Measurements from ENCODE around the gene AIFM1.
A peak's percentile ranks its signal among the peaks of the same experiment; 100 is the strongest.
"Not testable (repeated sequence)": the region's sequence is repeated elsewhere in the genome, so short reads cannot be mapped to it uniquely, and the experiment has no call there.

AIFM1 gene

DNA sequence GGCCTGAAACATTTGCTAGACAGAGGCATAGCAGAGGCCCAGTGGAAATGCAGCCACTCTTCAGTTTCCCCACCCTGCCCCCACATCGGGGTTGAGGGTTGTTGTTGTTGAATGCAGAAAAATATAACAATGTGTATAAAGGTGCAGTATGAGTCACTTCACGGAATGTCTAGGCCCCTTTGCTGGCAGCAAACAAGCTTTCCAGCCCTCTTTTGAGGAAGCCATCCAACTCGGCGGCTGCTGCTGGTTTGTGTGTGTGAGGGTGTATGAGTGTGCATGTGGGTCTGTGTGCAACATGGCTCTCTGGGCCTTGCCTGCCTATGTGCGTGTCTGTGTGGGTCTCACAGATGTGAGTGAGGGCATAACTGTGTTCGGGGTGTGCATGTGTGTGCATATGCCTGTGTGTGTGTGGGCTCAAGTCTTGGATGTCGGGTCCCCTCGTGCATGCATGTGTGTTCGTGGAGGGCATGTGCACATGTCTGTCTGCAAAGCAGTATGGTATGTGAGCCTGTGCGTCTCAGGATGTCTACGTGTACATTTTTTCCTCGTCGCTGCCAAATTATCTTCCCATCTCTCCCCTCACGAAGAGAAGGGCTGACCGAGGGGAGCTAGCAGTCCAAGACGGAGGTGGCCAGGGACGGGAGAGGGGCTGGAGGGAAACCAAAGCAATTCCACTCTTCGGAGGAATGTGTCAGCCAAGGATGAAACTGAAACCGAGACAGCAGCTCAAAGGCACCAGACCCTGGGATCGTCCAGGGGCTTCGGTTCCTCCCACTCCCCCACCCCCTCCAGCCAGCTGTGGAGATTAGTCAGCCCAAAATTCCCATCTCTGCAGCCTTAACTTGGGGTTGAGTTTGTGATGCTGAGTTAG, 47.0 kb downstream of the AIFM1 start:
- no peak for DNase-seq

DNA sequence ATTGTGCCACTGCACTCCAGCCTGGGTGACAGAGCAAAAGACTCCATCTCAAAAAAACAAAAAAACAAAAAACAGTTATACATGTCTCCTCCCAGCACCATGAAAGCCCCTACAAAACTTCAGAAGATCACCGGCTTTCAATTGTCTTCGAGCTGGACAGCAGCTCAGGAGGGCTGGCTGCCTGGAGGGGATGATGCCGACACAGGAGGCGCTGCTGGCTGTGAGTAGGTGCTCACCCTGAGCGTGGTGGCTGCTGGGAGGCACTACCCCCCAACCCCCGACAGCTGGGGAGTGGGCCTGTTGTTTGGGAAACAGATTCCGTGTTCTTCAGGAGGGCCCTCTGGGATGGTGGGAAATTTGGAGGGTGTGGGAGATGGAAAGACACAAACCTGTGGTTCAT, 48.5 kb downstream of the AIFM1 start:
- no peak for DNase-seq

DNA sequence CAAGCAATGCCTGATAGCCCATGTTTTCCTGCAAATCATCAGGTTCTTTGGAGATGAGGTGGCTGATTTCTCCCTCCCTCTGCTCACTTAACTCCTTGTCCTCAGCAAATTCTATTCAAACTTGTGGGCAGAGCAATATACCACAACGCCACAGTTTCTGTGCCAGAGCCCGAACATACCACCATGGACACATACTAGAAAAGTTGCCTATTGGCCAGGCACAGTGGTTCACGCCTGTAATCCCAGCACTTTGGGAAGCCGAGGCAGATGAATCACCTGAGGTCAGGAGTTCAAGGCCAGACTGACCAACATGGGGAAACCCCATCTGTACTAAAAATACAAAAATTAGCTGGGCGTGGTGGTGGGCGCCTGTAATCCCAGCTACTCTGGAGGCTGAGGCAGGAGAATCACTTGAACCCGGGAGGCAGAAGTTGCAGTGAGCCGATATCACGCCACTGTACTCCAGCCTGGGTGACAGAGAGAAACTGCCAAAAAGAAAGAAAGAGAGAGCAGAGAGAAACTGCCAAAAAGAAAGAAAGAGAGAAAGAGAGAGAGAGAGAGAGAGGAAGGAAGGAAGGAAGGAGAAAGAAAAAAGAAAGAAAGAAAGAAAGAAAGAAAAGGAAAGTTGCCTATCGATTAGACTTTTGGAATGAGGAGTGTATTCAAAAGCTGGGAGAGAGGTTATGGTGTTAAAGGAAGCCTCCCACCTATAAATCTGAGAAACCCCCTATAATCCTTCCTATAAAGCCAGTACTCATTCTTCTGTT, 50.3 kb downstream of the AIFM1 start:
- DNase-seq, result not testable (repeated sequence)

DNA sequence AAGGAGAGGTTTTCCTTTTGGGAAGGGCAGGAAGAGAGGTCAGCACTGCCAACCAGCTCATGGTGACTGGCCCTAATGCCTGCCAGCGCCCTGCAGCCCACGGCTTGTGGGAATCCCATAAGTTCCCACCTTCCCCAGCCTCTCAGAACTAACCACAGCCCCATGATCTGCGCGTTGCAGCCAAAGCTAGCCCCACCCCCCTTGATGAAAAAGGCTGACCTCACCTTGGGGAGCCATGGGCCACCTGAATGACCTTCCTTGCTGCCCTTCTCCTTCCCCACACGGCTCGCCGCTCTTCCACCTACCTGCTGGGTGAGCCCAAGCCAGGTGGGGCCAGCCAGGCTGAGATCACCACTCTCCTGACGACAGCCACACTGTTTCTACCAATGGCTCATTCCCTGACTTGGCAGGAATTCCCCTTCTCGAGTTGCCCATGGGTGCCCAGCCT, 51.5 kb downstream of the AIFM1 start:
- DNase-seq, result no peak

DNA sequence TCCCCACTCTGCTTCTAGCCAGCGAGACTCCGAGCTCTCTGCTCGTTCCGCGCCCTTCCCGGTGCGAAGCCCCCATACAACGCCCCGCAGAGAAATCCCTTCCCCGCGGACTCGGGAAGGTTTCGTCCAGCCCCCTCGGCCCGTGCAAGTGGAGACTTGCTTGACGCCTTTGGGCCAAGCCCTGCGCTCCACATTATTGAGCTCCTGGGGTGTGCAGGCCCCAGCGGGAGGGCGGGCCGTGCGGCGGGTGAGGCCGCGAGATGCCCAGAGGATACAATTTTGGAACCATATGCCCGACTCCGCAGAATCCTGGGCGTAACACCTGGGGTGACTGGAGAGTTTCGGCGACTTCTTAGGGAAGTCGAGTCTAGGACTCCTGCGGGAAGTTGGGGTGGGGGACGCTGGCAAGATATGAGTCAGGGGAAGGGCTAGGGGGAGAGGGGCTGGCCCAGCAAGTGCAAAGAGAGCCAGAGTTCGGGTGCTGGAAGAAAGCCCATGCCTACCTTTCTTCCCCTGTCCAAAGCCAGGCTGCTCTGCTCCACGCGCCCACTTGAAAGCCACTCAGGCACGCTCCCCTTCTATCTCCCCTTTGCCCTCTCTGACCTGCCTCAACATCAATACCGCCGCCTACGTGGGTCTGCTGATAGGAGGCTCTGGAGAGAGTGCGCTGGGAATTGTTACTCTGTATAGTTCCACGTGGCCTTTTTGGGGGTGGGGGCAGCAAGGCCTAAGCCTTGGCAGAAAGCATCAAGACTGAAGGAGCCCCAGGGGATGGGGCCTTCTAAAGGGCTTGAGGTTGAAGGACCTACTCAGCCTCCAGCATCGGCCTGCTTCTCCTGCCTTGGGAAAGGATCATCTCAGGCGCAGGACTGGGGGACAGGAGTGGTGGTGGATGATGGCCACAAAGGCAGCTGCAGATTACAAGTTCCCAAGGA, 54.2 kb downstream of the AIFM1 start:
- peak; percentile 10 for DNase-seq

DNA sequence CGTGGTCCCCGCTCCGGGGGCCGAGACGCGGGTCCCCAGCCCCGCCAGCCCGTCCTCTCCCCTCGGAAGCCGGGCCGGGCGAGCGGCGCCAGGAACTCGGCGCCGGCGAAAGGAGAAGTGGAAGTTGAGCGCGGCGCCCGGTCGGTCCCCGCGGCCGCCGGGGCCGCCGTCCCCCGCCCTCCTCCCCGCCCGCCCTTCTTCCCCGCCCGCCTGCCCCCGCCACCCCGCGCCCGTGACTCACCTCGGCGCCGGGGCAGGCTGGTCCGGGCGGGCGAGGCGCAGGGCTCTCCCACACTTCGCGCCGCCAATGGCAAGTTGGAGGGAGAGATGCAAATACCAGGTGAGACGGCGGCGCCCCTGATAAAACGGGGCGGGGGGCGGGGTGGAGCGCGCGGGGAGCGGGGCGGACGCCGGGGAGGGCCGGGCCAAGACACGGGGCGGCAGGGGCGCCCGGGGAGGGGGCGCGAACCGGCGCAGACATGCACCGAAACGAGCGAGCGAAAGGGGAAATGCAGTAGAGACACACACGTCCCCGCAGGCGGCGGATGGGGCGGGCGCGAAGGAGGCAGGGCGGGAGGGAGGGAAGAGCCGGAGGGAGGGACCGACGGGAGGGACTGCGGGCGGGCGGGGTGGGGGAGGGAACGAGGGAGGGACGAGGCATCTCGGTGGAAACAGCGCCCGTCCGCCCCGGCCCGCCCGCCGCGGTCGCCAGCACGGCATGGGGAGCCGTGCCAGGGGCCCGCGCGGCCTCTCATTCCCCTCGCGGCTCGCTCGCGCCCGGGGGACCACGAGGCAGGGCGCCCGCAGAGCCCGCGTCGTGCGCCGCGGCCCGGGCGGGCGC, 55.0 kb downstream of the AIFM1 start, which contains the start of gene ELF4:
Gene ELF4, minus strand, starts transcription at position 119 of the 841 bp plus-strand sequence. CDS start 29,167 bp downstream, outside the sequence.
- DNase-seq, result peak; percentile 74

DNA sequence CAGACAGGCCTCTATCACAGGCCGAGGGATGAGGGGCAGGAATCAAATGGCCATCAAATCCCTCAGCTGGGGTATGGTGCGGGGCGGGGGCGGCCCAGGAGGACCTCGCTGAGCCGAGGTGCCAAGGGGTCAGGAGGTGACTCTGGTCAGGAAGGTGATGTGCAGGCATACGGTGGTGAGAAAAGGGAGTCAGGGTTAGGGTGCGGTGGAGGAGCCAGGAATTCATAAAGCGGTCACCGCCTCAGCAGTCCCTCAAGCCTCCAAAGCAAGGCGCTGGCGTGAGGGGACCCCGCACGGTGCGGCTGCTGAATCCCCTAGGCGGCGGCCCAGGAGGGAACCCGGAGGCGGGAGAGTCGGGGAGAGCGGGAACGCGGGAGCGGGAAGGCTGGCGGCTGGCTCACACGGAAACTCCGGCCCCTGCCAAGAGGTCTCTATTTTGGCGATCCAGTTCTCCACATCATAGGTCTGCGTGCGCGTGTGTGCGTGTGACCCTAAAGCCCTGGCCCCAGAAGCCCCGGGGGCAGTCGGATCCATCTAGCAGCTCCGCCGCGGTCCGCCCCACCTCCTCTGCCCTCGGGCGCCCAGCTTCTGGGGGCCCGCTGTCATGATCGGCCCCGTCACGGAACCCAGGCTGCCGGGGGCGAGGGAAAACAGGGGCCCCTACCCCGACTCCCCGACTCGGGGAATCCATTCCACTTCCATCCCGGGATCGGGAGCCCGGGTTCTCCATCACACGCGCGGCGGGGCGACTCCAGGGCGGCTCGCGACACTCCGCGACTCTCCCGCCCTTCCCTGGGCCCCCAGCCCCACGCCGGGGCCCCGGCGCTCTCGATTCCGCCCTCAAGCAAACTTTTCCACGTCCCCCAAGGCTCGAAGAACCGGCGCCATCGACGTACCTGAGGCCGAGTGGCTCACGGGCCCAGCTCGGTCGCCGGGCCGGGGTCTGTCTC, 55.9 kb downstream of the AIFM1 start:
- no peak for DNase-seq

DNA sequence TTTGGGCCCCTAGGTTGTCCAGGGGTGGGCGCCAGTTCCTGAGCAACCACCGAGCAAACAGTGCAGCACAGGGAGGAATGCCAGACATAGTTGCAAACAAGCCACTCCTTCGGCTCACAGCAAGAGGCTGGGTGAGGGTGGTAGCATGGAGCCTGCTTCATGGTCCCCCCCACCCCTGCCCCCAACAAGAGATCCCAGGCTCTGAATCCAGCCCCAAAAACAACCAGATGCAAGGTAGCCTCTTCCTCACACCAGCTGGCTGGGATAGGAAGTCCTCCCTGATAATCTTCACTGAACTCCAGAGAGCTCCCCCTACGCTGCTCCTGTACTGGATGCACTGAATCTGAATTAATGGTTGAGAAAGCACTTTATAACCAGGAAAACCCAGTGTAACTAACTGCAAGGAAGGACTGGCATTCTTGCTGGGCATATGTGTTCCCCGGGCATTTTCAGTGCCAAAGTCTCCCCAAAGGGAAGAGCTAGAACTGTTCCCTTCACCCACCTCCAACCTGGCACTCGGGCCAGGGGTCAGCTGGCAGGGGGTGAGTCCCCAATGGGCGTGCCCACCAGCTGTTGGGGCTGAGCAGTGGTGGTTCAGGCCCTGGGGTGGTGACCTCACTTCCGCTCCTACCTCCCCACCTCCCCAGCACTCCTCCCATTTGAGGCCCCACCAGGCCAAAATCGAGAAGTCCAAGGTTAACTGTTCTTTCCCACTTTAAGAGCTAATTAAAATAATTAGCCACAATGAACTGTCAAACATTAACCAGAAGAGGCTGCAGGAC, 56.8 kb downstream of the AIFM1 start:
- DNase-seq, result peak; percentile 73

DNA sequence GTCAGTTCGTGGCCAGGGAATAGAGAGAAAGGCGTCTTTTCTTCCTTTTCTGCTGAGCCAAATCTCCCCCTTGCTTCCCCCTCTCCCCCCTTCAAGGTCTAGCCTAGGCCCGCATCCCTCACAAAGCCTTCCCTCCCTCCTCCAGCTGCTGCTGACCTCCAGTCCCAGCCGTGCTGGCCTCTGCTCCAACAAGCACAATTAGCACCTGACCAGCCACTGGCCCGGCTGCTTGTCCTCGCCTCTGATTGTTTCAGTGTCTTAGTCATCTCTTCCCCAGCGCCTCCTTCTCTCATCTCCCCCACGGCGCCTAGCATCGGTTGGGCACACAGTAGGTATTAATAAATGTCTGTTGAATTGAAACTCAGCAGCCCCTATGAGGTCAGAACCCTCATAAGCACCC, 59.6 kb downstream of the AIFM1 start:
- no peak for DNase-seq

DNA sequence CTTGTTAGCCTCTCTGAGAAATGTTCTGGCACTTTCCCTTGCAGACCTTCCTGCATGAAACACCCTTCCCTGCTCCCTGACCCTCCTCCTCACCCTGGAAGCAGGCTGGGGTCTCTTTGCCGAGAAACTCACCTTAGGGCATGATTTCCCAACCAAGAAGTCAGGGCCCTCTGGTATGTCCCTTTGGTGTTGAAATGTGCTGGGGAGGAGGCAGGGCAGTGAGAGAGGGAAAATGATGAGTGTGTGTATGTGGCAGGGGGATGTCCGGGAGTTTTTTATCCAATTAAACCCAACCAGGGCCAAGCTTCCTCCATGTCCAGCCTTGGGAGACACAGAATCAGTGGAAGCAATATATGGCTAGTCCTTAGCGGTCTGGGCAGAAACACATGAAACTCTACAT, 60.4 kb downstream of the AIFM1 start:
- DNase-seq, result no peak

DNA sequence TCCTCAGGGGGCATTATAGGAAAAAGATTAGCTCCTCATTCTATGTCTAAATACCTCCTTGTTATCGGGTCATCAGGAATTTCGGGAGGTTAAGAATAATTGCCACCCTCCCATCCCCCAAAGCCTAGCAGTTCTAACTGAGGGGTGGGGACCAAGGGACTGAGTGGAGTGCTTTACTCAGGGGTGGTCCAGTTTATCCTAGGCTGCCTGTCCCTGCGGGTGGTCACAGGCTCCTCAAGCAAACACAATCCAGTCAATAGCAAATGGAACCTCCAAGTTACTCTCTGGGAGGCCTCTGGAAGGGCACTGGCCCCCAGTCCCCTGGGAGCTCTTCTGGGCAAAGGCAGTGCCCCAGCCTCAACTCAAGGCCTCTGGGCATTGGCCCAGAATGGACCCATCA, 62.0 kb downstream of the AIFM1 start:
- no peak for DNase-seq

DNA sequence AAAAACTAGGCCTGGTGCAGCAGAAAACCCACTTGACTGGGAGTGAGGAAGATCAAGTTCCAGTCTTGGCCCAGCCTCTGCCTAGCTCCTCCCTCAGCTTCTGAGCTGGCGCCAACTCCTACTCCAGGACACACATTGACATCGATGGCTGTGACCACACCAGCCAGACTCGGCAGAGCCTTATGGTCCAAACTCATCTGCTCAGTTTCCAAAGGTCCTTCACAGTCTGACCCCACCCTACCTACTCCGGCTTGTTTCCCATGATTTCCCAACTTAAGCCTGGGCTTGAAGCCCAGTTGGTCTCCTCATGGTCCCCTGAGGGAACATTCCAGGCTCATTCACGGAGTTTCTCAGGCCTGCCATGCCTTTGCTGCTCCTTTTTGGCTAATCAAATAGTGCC, 65.5 kb downstream of the AIFM1 start:
- no peak for DNase-seq

DNA sequence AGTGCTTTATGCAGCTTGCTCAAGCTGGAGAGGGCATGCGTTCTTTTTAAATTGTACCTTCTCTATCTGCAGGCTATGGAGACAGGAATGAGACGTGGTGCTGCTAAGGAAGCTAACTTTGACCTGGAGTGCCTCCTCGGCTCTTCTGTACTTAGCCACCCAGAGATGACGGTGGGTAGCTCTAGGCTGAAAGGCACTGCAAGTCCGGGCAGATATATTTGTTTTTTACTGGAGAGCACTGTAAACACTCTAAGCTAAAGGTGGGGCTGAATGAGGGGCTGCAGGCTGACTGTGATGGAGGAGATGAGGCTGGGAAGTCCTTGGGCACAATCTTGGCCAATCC, 67.5 kb downstream of the AIFM1 start:
- DNase-seq, result no peak

DNA sequence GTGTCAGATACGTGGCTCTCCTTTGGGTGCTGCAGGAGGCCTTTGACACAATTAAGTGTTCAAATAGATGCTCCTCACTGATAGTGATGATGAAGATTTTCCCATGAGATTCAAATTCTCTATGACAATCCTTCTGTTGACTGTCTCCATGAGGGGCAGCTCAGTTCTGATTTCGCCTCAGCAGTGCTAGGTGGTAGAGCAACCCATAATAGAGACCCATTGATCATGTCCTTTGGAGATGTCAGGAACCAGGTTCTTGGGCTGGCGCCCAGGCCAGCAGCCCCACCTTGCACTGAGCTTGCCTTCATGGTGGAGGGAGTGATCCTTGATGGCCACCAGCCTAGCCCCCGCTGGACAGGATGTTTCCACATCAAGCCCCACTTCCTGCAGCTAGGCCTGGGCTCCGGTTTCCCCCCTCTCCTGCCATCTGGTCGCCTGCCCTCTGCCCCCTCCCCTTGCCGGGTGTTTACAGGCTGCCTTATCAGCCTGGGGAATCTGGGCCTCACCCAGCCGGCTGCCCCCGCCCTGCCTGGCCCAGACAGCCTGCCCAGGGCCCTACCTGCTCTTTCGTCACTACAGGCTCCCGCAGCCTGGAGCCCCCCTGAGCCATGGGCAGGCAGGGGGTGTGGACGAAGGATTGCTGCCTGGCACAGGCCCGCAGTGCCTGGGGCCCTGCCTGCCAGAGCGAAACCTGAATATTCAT, 68.0 kb downstream of the AIFM1 start:
- DNase-seq, result peak; percentile 76

DNA sequence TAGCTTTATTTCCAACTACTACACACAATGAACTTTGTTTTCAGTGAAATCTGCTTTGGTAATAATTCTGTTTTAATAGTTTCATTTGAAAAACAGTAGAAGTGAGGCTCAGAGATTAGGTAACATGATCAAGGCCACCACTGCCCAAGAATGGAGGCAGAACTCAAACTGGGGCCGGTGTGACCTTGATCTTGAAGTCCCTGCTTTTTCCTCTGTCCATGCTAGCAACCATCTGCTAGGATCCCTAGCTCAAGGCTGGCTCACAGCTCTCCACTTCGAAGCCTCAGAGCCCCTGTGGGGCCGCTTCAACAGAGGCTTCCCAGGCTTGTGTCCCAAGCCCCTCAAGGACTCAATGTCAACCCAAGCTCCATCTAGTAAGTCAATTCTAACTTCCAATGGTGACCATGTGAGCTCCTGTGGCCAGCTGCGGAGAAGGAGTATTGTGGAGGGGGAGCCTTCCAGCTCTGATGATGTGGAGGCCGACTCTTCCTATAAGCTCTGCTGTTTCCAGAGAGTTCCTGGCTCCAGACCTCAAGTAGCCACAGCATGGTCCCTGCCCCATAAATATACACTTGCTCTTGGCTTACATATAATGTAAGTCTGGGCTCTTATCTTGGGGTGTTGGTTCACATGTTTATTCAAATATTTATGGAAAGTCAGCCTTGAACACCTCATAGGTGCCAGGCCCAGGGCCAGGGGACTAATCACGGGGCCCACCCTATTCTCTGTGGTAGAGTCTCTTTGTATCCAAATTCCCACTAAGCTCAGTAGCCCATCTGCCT, 70.2 kb downstream of the AIFM1 start:
- no peak for DNase-seq

DNA sequence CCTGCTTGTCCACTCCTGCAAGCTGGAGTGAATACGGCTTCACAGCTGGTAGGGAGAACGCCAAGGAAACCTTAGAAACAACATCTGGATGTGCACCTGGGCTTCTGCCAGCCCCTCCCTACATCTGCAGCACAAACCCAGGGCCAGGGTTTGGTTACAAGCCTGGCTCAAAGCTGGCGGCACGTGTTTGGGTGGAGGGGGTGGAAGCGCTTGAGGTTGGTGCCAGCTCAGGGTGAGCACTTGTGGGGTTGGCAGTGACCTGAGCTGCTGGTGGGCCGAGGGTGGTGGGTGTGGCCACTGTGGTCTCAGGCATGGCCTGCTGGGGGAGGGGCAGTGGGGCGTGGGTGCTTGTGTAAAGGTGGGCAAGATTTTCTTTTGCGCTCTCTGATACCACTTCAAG, 70.9 kb downstream of the AIFM1 start:
- peak; percentile 57 for DNase-seq

DNA sequence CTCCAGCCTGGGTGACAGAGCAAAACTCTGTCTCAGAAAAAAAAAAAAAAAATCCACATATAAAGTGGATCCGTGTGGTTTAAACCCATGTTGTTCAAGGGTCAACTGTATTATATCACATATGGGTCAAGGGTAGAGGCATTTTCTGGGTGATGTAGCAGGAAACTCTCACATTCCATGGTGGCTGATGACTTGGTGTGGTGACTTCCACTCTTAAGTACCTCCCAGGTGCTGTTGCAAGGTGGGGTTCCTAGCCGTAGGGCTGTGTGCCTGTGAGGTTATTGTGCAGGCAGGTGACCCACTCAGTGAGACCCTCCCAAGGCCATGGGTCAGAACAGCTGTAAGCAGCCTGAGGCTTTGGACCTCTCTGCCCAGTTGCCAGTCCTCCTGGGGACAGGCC, 72.4 kb downstream of the AIFM1 start:
- DNase-seq, result no peak

DNA sequence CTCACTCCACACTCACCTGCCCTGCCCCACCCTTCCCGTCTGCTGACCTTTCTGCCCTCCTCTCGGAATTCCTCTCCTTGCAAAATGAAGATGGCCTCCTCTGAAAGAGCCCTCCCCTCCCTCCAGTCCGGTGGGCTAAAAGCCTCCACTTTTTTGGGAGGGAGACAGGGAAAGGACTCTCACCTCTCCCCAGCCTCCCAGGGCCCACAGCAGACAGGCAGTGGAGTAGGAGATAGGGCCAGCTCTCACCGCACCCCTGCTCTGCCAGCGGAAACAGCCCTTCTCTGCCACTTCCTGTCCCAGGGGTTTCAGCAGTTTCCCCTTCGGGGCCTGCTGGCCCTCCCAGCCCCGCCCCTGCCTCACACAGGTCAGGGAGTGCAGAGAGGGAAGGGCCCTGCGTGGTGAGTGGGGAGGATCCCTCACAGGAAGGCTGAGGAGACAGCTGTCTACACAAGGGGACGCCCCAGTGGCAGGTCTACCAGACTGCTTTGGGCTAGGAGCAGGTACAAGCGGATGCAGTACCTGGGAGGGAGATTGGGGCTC, 73.6 kb downstream of the AIFM1 start:
- DNase-seq, result peak; percentile 85

Measured in hematopoietic multipotent progenitor cell treated with erythropoietin and hydrocortisone succinate and interleukin-3 and kit ligand, for 6 days (in vitro differentiated cells).